ENCODE data around the gene TOMM34. TPM values are rescaled to one million over a fixed set of nuclear protein-coding genes. Genes with fewer than 3 reads are reported as not detected.

The TOMM34 gene
- polyA plus RNA-seq, 3 donors from 2014 or later = 13.4 to 30.0 (median 24.8) TPM

Other genes with a start within 250 kb of the TOMM34 start
- gene CCN5, start 245.0 kb downstream of the TOMM34 start, polyA plus RNA-seq = not detected
- gene KCNK15, start 214.5 kb downstream of the TOMM34 start, polyA plus RNA-seq = not detected
- gene RIMS4, start 149.9 kb downstream of the TOMM34 start, polyA plus RNA-seq = not detected
- 100 to 1,000 TPM; 541 to 648 (median 556) TPM for gene YWHAB, start 74.7 kb downstream of the TOMM34 start, polyA plus RNA-seq
- gene PABPC1L, start 50.3 kb downstream of the TOMM34 start, polyA plus RNA-seq = under 1 TPM in 1 of 3 donors, not detected in 2; 0.99 TPM
- gene STK4, start 6.1 kb upstream of the TOMM34 start, polyA plus RNA-seq = 100 to 1,000 TPM; 122 to 256 (median 133) TPM
- under 1 TPM in 1 of 3 donors, not detected in 2; 0.04 TPM for gene KCNS1, start 140.7 kb upstream of the TOMM34 start, polyA plus RNA-seq
- not detected for gene WFDC5, start 154.8 kb upstream of the TOMM34 start, polyA plus RNA-seq
- not detected for gene WFDC12, start 164.1 kb upstream of the TOMM34 start, polyA plus RNA-seq
- gene PI3, start 214.5 kb upstream of the TOMM34 start, polyA plus RNA-seq = not detected
- gene SEMG1, start 246.6 kb upstream of the TOMM34 start, polyA plus RNA-seq = not detected

Data from immature natural killer cell (primary cell).